HG02884 (cell line): ENCODE data around the gene TTC7B.

ENCODE experiments used
- ATAC-seq: cut with Tn5 transposase; IDR thresholded peaks from one replicate; pipeline ENCODE4 v1.9.1; 2021; ENCODE audit warnings: mild to moderate bottlenecking, moderate library complexity; ENCODE audit not compliant: unreplicated experiment

Gene TTC7B

DNA sequence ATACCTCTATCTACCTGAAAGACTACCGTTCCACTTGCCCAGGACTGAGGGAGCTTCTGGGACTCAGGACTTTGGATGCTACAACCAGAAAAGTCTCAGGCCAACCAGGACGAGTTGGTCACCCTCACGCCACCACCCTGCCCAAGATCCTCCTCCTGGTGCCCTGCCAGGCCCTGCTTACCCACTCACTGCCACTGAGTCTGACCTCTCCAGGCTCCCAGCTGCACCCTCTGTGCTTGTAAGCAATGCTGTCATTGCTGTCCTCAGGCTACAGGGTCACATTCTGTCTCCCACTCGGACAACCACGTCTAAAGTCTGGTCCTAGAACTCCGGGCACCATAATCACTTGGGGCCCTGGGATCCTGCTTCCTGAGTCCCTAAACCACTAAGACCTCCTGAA lies 9.2 kb downstream of the TTC7B start:
- ATAC-seq, result no peak

- no peak for ATAC-seq
Observed at GRCh38 chr14:90805662-90806540, 10.3 kb downstream of the TTC7B start.

- ATAC-seq, result no peak
Observed at GRCh38 chr14:90805084-90805391, 11.2 kb downstream of the TTC7B start.

- no peak for ATAC-seq
Observed at GRCh38 chr14:90804292-90805083, 11.7 kb downstream of the TTC7B start.

- no peak for ATAC-seq
Observed at GRCh38 chr14:90803249-90803648, 13.0 kb downstream of the TTC7B start.

DNA sequence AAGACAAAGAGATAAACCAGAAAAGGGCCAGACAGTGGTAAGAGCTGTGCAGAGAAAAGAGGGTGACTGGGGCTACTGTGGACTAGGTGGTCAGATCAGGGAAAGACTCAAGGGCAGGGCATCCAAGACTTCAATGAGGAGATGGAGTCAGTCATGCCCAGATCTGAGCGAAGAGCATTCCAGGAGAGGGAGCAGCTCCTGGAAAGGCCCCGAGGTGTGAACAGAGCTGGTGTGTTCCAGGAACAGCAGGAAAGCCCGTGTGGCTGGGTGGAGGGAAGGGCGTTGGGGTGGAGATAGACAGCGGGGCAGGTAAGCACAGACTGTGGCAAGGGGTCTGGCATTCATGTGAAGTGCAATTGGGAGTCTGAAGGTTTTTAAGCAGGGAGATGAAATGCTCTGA lies 16.8 kb downstream of the TTC7B start:
- no peak for ATAC-seq

DNA sequence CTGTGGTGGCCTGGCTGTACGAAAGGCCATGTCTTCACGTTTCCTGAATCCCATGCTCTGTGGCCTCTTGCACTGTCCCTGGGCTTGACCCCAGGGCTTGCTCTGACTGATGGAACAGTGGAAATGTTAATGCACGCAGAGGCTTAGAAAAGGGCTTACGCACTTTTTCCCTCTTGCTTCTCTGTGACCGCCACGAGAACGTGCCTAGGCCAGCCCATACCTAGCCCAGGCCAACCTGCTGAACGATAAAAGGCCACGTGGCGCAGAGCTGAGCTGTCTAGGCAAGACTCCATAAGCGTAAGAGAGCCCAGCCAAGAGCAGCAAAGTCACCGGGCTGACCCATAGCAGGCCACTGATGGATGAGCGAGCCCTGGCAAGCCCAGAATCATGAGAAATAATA lies 18.3 kb downstream of the TTC7B start:
- ATAC-seq, result no peak

DNA sequence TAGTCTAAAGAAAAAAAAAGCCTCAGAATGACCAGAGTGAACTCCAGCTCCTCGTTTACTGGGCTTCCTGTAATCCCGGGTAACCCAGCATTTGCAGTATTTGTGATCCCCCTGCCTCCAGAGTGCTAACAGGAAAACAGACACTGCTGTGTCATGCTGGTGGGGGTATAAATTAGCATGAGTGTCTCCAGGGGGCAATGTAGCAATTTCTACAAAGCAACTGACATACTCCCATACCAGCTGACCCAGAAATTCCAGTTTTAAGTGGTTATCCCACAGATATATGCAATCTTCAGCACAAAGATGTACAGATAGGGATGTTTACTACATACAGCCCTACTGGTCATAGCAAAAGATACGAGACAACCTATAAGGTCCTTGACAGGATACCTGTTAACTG lies 18.8 kb downstream of the TTC7B start:
- ATAC-seq, result no peak

- ATAC-seq, result no peak
Observed at GRCh38 chr14:90796329-90796728, 19.9 kb downstream of the TTC7B start.

DNA sequence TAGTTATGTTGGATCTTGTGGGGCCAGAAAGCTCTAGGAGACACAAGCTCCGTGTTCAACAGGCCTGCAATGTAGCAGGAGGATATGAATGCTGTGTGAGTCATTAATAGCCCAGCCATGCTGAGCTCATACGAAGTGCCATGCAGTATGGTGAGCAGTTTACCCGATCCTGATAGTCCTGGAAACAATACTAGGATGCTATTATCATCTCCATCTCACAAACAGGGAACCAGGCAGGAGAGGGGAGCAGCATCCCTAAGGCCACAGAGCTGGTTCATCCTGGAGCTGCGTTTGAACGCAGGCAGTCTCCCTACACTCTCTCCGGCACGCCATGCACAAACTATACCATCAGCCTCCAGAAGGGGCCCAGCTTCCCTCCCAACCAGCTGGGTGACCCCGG lies 20.5 kb downstream of the TTC7B start:
- ATAC-seq, result no peak

- ATAC-seq, result no peak
Observed at GRCh38 chr14:90791486-90791885, 24.7 kb downstream of the TTC7B start.

- ATAC-seq, result no peak
Observed at GRCh38 chr14:90788031-90788430, 28.2 kb downstream of the TTC7B start.

DNA sequence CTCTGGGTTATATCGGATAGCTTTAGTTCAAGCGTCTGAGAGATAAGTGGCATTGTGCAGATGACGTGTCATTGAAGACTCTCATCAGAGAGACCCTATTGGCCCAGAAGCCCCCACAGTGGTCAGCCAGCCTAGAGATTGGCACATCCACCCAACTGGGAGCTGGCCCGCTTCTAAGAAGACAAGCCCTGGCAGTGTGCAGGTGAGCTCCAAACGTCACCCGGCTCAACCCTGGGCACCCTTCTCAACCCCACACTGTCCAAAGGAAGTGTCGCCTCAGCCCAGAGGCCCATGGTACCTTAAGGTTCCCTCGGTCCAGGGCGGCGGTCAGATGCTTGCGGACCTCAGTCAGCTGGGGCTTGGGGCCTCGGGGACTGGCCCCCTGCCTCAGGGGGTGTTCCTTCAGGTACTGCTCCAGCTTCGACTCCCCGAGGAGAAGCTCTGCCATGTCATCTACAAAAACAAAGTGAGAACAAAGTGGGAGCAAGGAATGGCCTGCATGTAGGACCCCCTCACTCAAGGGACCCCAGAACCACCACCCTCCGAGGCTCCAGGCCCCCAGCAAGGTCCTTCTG lies 30.3 kb downstream of the TTC7B start:
- no peak for ATAC-seq

DNA sequence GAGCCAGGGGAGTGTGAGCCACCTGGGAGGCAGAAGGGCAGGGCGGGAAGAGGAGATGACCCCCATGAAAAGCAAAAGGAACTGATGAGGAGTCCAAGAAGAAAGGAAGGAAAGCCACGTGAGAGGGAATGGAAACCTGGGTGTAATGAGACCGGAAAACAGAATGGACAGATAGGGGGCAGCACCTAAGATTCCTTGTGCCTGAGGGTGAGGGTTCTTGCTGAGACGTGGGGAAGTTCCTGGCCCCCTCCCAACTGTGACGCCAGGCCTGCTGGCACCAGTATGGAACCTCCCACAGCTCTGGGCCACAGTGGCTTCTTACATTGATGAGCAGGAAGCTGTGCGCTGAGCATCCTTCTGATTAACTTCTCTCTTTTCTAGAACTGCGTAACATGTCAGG lies 30.8 kb downstream of the TTC7B start:
- no peak for ATAC-seq

- no peak for ATAC-seq
Observed at GRCh38 chr14:90784621-90785270, 31.5 kb downstream of the TTC7B start.

- ATAC-seq, result no peak
Observed at GRCh38 chr14:90783344-90783743, 32.9 kb downstream of the TTC7B start.

DNA sequence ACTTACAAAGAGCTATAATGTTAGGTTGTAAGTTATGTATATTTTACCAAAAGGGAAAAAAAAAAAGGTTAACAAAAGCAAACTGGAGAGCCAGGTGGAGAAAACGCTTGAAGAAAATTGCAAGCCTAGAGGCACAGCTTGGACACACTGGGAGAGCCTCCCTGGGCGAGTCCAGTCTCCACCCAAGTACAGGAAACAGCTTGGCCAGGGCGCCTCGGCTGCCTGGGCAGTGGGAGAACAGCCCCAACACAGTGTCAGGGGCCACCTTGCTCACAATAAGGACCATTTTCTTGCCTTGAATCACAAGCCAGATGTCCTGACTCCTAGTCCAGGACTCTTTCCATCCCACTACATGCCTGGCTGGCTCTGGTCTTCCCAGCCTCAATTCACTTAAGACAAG lies 33.3 kb downstream of the TTC7B start:
- ATAC-seq, result no peak

DNA sequence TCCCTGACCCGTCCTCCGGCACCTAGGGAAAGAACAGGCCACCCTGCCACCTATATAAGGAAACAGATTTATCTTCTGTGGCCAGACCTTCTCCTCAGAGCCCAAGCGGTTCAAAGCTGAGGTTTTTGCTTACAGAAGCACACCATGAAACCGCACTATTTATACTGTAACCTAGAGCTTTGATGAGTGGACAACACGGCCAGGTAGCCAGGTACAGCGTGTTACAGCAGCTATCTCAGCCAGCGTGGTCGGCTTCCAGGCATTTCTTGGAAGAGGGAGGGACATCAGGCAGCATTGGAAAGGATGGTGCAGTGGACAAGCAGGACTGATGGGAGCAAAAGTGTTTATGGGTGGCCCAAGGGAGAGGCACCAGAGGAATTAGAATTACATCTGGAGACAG lies 34.4 kb downstream of the TTC7B start:
- ATAC-seq, result no peak

GRCh38 chr14:90781344-90781761 lies 34.9 kb downstream of the TTC7B start:
- no peak for ATAC-seq

DNA sequence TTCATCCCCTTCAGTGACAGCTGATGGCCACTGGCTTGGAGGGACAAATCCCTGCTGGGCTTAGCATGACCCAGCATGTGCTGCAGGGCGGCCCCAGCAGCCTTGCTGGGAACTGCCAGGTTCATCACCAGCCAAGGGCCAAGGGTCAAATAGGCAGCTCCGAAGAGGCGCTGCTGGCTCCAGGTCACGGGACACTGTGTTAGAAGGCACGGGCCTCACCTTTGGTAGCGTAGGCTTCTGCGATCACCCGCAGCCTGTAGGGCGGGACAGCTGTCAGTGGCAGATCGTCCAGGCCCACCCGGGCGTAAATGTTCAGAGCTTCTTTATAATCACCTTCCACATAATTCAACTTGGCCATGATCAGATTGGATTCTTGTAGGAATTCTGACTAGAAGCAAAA lies 35.7 kb downstream of the TTC7B start:
- ATAC-seq, result no peak

GRCh38 chr14:90778571-90779255 lies 37.5 kb downstream of the TTC7B start:
- no peak for ATAC-seq
